GM19467 (cell line): Measurements from ENCODE around the gene DTNB.
"Not testable (repeated sequence)": the region's sequence is repeated elsewhere in the genome, so short reads cannot be mapped to it uniquely, and the experiment has no call there.

Experiments
- ATAC-seq: cut with Tn5 transposase; IDR thresholded peaks from one replicate; pipeline ENCODE4 v1.9.1; 2021; ENCODE audit warnings: mild to moderate bottlenecking, moderate library complexity; ENCODE audit not compliant: unreplicated experiment

Gene DTNB

GRCh38 chr2:25684577-25685473 is 11.4 kb upstream of the DTNB start:
- no peak for ATAC-seq

GRCh38 chr2:25682082-25682481 is 8.7 kb upstream of the DTNB start:
- no peak for ATAC-seq

GRCh38 chr2:25677877-25678276 is 4.5 kb upstream of the DTNB start:
- ATAC-seq, result no peak

GRCh38 chr2:25674077-25674362 is 643 bp upstream of the DTNB start:
- ATAC-seq, result no peak

DNA sequence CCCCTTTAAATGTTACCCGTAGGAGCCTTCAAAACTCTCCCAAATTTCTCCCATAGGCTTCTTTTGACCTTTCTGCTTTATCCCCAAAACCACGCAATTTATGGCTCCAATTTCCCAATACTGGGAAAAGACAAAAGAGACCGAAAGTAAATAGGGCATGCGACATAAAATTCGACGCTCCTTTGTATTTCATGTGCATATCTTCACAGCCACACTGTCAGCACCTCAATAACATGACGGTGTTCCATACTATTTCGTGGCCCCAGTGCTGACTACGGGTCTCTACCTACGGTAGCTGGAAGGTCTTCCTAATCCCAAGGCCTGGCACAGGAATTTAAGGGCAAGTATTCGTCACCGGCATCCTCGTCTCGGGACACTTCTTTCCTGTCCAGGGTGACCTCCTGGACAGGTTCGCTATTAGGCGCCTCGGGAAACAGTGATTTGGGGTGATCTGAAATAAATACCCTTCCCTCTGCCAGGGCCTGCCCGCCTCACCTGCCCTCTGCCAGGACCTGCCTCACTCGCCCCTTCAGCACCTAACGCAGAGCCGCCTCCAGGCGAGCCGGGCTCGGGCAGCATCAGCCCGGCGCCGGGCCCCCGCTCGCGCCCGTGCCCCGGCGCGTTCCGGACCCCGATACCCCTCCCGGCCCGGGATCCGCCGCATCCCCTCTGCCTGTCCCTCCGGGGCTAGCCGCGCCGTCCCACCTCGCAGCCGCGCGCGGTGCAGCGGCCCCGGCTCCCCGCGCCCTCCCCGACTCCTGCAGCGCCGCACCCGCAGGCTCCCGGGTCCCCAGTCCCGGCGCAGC is 680 bp downstream of the DTNB start:
- peak; percentile 49 for ATAC-seq

DNA sequence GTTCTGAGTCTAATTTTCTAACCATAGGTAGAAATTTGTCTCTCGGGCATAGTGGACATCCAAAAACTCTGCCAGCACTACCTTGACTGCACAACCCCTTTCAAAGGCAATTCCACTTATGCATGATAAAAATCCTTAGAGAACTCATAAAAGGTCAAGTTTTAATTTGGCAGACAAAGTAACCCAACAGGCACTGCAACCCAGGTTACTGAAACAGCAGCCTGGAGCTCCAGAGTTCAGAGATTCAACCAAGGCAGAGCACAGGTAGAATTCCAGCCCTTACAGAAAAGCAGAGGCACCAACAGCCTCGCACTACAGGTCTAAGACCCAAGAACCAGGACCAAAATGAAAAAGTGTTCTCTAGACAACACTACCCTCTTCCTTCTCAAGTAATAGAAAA is 1.8 kb downstream of the DTNB start:
- ATAC-seq, result no peak

DNA sequence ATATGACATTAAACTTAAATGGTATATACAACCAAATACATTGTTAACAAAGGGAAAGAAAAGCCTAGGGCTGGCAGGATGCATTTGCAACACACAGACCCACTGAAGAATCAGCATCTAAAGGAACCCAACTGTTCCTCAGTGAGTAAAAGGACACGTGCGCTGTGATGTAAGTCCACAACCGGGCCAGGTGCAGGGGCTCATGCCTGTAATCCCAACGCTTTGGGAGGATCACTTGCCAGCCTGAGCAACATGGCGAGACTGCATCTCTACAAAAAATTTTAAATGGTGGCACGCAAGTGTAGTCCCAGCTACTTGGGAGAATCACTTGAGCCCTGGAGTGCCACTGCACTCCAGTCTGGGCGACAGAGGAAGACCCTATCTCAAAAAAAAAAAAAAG is 3.9 kb downstream of the DTNB start:
- ATAC-seq, result no peak

DNA sequence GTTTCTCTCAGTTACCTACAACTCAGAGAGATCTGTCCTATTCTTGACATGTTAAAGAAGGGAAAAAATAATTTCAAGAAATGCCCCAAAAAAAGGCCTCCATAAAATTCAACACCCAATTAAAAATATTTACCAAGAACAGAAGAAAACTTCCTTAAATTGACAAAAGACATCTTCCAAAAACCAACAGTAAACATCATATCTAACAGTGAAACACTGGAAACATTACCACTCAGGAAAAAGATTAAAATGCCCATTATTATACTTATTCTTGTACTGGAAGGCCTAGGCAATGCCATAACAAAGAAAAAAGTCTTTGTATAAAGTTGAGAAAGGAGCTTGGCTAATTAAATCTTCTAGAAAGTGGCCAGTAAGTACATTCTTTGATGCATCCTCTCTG is 7.2 kb downstream of the DTNB start:
- no peak for ATAC-seq

DNA sequence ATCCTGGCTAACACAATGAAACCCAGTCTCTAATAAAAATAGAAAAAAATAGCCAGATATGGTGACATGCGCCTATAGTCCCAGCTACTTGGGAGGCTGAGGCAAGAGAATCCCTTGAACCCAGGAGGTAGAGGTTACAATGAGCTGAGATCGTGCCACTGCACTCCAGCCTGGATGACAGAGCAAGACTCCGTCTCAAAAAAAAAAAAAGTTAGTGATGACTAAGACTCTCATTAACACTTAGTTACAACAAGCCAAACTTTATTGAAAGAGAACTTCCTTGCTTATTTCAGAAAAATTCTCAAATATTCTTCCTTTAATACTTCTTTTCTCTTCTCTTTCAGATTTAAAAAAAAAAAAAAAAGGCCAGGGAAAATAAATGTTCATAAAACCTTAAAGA is 7.9 kb downstream of the DTNB start:
- ATAC-seq, result not testable (repeated sequence)

- no peak for ATAC-seq
Observed at GRCh38 chr2:25664965-25665307, 8.4 kb downstream of the DTNB start.

DNA sequence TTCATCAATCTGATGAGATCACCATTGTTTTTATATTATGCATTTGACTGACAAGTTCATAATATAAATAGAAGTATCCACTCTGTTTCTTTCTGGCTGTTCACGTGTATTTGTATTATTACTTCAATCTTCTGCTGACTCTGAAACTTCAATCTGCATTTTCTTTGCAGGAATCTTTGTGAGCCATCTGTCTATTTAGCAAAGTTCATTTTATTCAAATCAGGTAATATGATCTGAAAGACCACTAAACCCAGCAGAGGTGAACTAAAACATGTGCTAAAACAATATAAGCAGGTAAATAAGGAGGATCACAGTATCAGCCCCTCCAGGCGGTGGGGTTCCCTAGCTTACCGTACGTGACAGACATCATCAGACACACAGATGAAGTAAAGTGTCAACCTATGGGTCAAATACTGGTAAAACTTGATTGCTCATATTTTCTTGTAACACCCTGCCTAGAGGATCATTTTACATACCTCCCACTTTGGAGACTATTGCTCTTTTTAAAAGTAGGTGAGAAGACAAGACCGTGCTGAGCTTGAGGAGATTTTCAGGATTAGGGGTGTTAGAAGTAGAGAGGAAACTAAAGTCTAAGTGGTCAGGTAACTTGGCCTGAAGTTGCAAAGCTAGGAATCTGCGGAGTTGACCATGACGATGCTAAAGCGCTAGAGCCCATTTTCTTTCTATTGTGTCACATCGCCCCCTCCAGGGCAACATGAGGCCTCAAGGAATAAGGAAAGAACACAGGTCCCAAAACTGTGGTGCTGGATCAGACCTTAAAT is 9.0 kb downstream of the DTNB start:
- no peak for ATAC-seq

DNA sequence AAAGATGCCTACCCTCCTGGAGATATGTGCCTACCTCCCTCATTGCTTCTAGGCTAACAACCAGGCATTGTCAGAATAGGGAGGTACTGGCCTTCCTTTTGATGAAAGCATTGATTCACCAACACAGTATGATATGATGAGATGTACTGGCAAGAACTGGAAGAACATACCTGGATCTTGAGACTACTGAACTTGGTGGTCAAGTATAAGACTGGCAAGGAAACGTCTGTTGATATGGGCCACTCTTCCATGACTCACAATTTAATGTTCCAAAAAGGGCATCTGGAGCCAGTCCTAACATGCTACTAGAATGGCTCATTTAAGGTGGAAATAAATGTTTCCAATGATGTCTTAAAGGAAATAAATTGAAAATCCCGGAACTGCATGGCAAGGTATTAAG is 18.1 kb downstream of the DTNB start:
- no peak for ATAC-seq

- ATAC-seq, result no peak
Observed at GRCh38 chr2:25654801-25655200, 18.6 kb downstream of the DTNB start.

- ATAC-seq, result no peak
Observed at GRCh38 chr2:25651782-25652455, 21.5 kb downstream of the DTNB start.

GRCh38 chr2:25651066-25651465 is 22.3 kb downstream of the DTNB start:
- no peak for ATAC-seq

- ATAC-seq, result no peak
Observed at GRCh38 chr2:25650256-25650655, 23.1 kb downstream of the DTNB start.

GRCh38 chr2:25649786-25650185 is 23.6 kb downstream of the DTNB start:
- ATAC-seq, result no peak

DNA sequence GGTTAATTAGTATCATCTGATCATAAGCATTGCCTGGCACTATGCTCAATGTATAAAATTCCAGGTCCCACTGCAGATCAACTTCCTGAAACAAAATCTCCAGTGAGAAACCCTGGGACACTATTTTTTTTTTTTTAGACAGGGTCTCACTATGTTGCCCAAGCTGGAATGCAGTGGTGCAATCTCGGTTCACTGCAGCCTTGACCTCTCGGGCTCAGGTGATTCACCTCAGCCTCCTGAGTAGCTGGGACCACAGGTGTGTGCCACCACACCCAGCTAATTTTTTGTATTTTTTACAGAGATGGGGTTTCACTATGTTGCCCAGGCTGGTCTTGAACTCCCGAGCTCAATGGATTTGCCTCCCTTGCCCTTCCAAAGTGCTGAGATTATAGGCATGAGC is 31.1 kb downstream of the DTNB start:
- no peak for ATAC-seq

DNA sequence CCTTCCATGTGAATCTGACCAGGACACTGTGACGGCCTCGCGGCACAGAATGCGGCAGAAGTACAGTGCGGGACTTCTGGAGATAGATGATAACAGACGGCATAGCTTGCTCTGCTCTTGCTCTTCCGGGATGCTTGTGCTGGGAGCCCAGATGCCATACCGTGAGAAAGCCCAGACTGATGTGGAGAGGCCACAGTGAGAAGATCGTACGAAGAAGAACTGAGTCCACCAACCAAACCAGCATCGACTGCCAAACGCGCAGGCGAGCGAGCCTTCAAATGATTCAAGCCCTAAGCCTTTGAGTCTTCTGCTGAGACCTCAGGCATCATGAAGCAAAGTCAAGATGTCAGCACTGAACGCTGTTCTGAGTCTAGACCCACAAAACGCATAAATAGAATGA is 33.7 kb downstream of the DTNB start:
- ATAC-seq, result no peak

GRCh38 chr2:25639131-25639530 is 34.2 kb downstream of the DTNB start:
- ATAC-seq, result no peak

- ATAC-seq, result no peak
Observed at GRCh38 chr2:25635797-25636196, 37.6 kb downstream of the DTNB start.
